CD14-positive monocyte (primary cell): ENCODE results near the gene CPLANE1. TPM values are rescaled to one million over a fixed set of nuclear protein-coding genes. Genes with fewer than 3 reads are reported as not detected.
A peak's percentile ranks its signal among the peaks of the same experiment; 100 is the strongest.

Experiments
- DNase-seq, 3 donors: peaks; one replicate each; pipeline ENCODE4 v3.0.0-alpha.2; 2011 to 2022
- H2AFZ ChIP-seq: 2 replicates; pipeline ENCODE4 v1.6.0; 2012; ENCODE audit warnings: mild to moderate bottlenecking, low read depth, low read length, inconsistent platforms; ENCODE audit not compliant: insufficient read depth, poor library complexity, severe bottlenecking
- H3K27ac ChIP-seq, 2 donors: 1 replicate in 1 of 2; 2 replicates in 1 of 2; pipeline ENCODE4 v1.5.1; 2012 to 2013; ENCODE audit warnings: low read length in 2 of 2, control low read depth in 1 of 2, inconsistent platforms in 1 of 2, low read depth in 1 of 2, mild to moderate bottlenecking in 1 of 2
- H3K27me3 ChIP-seq, 2 donors: one replicate each; pipeline versions ENCODE4 v1.6.0 to v1.6.1; 2011 to 2013; ENCODE audit warnings: low read length in 2 of 2; ENCODE audit not compliant: control insufficient read depth in 2 of 2, insufficient read depth in 2 of 2
- H3K36me3 ChIP-seq, 2 donors: replicated peaks in 1 of 2; 1 replicate in 1 of 2; 2 replicates in 1 of 2; pipeline versions ENCODE4 v1.5.1 to v1.6.1; 2012 to 2013; ENCODE audit warnings: low read length in 2 of 2, control low read depth in 1 of 2, inconsistent platforms in 1 of 2, mild to moderate bottlenecking in 1 of 2; ENCODE audit not compliant: insufficient read depth in 2 of 2, control insufficient read depth in 1 of 2
- H3K4me1 ChIP-seq, 2 donors: 1 replicate in 1 of 2; 2 replicates in 1 of 2; pipeline versions ENCODE4 v1.5.1 to v1.6.1; 2012 to 2013; ENCODE audit warnings: low read length in 2 of 2, control low read depth in 1 of 2, inconsistent platforms in 1 of 2, mild to moderate bottlenecking in 1 of 2, moderate library complexity in 1 of 2; ENCODE audit not compliant: insufficient read depth in 2 of 2, control insufficient read depth in 1 of 2
- H3K4me2 ChIP-seq: replicated peaks from 2 replicates; pipeline ENCODE3; 2012; ENCODE audit warnings: low read length, moderate library complexity, mild to moderate bottlenecking; ENCODE audit not compliant: poor library complexity, severe bottlenecking; ENCODE audit errors: extremely low read depth
- H3K4me3 ChIP-seq, 3 experiments: fragments of 200-600 bp in 1 of 3; sonication (generic) in 1 of 3; replicated peaks in 1 of 3; 1 replicate in 2 of 3; 2 replicates in 1 of 3; pipeline ENCODE4 v1.5.1; 2011 to 2013; ENCODE audit warnings: low read length in 3 of 3, mild to moderate bottlenecking in 3 of 3, control low read depth in 2 of 3, low read depth in 2 of 3, inconsistent platforms in 1 of 3, moderate library complexity in 1 of 3
- H3K79me2 ChIP-seq: 2 replicates; pipeline ENCODE4 v1.6.0; 2012; ENCODE audit warnings: mild to moderate bottlenecking, control low read depth, inconsistent platforms, low read length, moderate library complexity; ENCODE audit not compliant: insufficient read depth
- H3K9ac ChIP-seq: 2 replicates; pipeline ENCODE4 v1.6.0; 2017; ENCODE audit warnings: low read length, mild to moderate bottlenecking; ENCODE audit not compliant: insufficient read depth, poor library complexity, severe bottlenecking
- H3K9me3 ChIP-seq, 2 donors: replicated peaks in 1 of 2; 1 replicate in 1 of 2; 2 replicates in 1 of 2; pipeline versions ENCODE4 v1.5.1 to v1.6.1; 2012 to 2013; ENCODE audit warnings: low read length in 2 of 2, control low read depth in 1 of 2; ENCODE audit not compliant: control insufficient read depth in 1 of 2, insufficient read depth in 1 of 2
- H4K20me1 ChIP-seq: 2 replicates; pipeline ENCODE4 v1.6.0; 2012; ENCODE audit warnings: mild to moderate bottlenecking, low read length, control low read depth, moderate library complexity; ENCODE audit not compliant: insufficient read depth
- H3K27ac Mint-ChIP-seq, 7 donors: one replicate each; pipeline ENCODE4 v1.8.0; 2020; ENCODE audit warnings: mild to moderate bottlenecking in 7 of 7, mixed read lengths in 7 of 7, moderate library complexity in 6 of 7, inconsistent platforms in 2 of 7
- H3K27me3 Mint-ChIP-seq, 3 donors: one replicate each; pipeline ENCODE4 v1.8.0; 2021 to 2022; ENCODE audit warnings: low read depth in 3 of 3, mild to moderate bottlenecking in 3 of 3, mixed read lengths in 3 of 3, moderate library complexity in 3 of 3, inconsistent platforms in 1 of 3
- H3K36me3 Mint-ChIP-seq, 2 donors: one replicate each; pipeline ENCODE4 v1.8.0; 2020; ENCODE audit warnings: mixed read lengths in 2 of 2, inconsistent platforms in 1 of 2, mild to moderate bottlenecking in 1 of 2
- H3K4me1 Mint-ChIP-seq: one replicate; pipeline ENCODE4 v1.8.0; 2020; ENCODE audit warnings: mild to moderate bottlenecking, mixed read lengths
- H3K4me3 Mint-ChIP-seq, 2 donors: one replicate each; pipeline ENCODE4 v1.8.0; 2020; ENCODE audit warnings: mild to moderate bottlenecking in 2 of 2, mixed read lengths in 2 of 2, moderate library complexity in 1 of 2
- H3K9me3 Mint-ChIP-seq, 7 donors: one replicate each; pipeline ENCODE4 v1.8.0; 2020 to 2022; ENCODE audit warnings: mixed read lengths in 7 of 7, mild to moderate bottlenecking in 6 of 7, moderate library complexity in 6 of 7, inconsistent platforms in 2 of 7
- WGBS: methylation state at CpG from one replicate; pipeline ENCODE4 v1.1.5; 2013; ENCODE audit warnings: missing lambda C conversion rate; ENCODE audit not compliant: insufficient coverage; 5-methylcytosine and 5-hydroxymethylcytosine counted together
- intact Hi-C, 2 donors: fragments of 100-400 bp; cut with micrococcal nuclease; formaldehyde crosslinking; loops; one replicate each; pipeline versions ENCODE4 v1.15.0 to v1.15.1; 2023
- polyA plus RNA-seq, 3 donors: library from polyadenylated mRNA; depleted of rRNA in 1 of 3; unstranded in 2 of 3; stranded (reverse) in 1 of 3; fragments of 300-500 nt in 2 of 3; fragments of >200 nt in 1 of 3; fragmentation: Illumina TruSeq in 2 of 3; gene quantifications; 1 replicate in 2 of 3; 2 replicates in 1 of 3; pipeline ENCODE4 v1.2.3, GENCODE V29; 2012 to 2021
- TF ChIP-seq, protein P1 (sequence below): fragments of 200-600 bp; IDR thresholded peaks from one replicate; pipeline ENCODE4 v1.8.0; 2022; ENCODE audit warnings: antibody characterized with exemption, mild to moderate bottlenecking

CPLANE1 gene
- polyA plus RNA-seq, 3 donors = 0.25 to 1.6 (median 0.88) TPM

DNA sequence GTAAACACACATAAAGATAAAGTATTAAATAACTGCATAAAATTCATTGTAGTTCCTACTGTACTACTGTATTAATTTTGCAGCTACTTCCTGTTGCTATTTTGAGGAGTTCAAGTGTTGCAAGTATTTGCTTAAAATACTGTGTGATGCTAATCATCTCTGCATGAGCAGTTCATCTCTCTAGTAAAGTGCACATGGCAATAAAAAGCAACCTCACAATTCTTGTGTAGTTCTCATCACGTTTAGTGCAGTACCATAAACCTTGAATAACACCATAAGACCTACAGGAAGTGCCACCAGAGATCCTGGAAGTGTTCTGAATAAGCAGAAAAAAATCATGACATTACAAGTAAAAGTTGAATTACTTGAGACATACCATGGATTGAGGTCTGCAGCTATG is 34.6 kb downstream of the CPLANE1 start:
- H3K27me3 Mint-ChIP-seq = peaks cover 0 to 2% (median 0%) of the 10 kb centered on the region in 3 donors
- DNase-seq = no peak
- peaks cover 1 to 7% of the 10 kb centered on the region in 2 donors for H3K36me3 Mint-ChIP-seq
- no peaks in the 10 kb centered on the region for H4K20me1 ChIP-seq
- peak overlapping the region in 1 of 2 donors; percentile 48 for H3K4me3 Mint-ChIP-seq
- no peaks in the 10 kb centered on the region for H3K79me2 ChIP-seq
- no peak overlapping the region for H3K27ac Mint-ChIP-seq
- H3K4me1 ChIP-seq = peaks cover 8 to 11% of the 10 kb centered on the region in 2 donors
- no CpG with 5 or more reads among the region's 1 CpG for WGBS
- no peak overlapping the region for H3K4me3 ChIP-seq
- H3K4me1 Mint-ChIP-seq = peaks cover 8% of the 10 kb centered on the region
- no peak overlapping the region for H3K9ac ChIP-seq
- no peaks in the 10 kb centered on the region for H3K36me3 ChIP-seq
- no peaks in the 10 kb centered on the region for H3K27me3 ChIP-seq
- H3K27ac ChIP-seq = peak overlapping the region in 1 of 2 donors; percentile 40
- H2AFZ ChIP-seq = peak overlapping the region; percentile 59
- H3K9me3 Mint-ChIP-seq = no peaks in the 10 kb centered on the region
- H3K9me3 ChIP-seq = no peaks in the 10 kb centered on the region
- intact Hi-C loops = no loop called here
- TF ChIP-seq, protein P1, sequence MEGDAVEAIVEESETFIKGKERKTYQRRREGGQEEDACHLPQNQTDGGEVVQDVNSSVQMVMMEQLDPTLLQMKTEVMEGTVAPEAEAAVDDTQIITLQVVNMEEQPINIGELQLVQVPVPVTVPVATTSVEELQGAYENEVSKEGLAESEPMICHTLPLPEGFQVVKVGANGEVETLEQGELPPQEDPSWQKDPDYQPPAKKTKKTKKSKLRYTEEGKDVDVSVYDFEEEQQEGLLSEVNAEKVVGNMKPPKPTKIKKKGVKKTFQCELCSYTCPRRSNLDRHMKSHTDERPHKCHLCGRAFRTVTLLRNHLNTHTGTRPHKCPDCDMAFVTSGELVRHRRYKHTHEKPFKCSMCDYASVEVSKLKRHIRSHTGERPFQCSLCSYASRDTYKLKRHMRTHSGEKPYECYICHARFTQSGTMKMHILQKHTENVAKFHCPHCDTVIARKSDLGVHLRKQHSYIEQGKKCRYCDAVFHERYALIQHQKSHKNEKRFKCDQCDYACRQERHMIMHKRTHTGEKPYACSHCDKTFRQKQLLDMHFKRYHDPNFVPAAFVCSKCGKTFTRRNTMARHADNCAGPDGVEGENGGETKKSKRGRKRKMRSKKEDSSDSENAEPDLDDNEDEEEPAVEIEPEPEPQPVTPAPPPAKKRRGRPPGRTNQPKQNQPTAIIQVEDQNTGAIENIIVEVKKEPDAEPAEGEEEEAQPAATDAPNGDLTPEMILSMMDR = no peak
- H3K4me2 ChIP-seq = peak overlapping the region; percentile 28

DNA sequence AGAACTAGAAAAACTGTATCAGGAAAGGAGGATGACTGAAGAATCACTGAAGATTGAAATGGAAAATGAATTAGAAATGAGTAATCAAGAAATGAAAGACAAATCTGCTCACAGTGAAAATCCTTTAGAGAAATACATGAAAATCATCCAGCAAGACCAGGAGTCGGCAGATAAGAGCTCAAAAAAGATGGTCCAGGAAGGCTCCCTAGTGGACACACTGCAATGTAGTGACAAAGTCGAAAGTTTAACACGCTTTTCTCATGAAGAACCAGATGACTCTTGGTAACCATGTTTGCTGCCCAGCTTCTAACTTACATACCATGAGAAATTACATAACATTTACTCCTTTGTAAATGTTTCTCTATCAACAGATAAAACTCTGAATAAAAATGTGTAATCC is 37.1 kb downstream of the CPLANE1 start:
- DNase-seq = no peak
- no peak overlapping the region for H3K27ac ChIP-seq
- no peaks in the 10 kb centered on the region for H3K36me3 ChIP-seq
- no peaks in the 10 kb centered on the region for H4K20me1 ChIP-seq
- H3K9me3 Mint-ChIP-seq = peaks cover 0 to 3% (median 0%) of the 10 kb centered on the region in 7 donors
- TF ChIP-seq, protein P1 = no peak
- intact Hi-C loops = no loop called here
- H3K4me2 ChIP-seq = no peak overlapping the region
- H3K4me3 ChIP-seq = no peak overlapping the region
- no peaks in the 10 kb centered on the region for H3K79me2 ChIP-seq
- no peak overlapping the region for H3K27ac Mint-ChIP-seq
- H3K4me1 ChIP-seq = peaks cover 13 to 21% of the 10 kb centered on the region in 2 donors
- H3K27me3 Mint-ChIP-seq = peaks cover 0 to 2% (median 0%) of the 10 kb centered on the region in 3 donors
- H3K36me3 Mint-ChIP-seq = peaks cover 3 to 11% of the 10 kb centered on the region in 2 donors
- peaks cover 17% of the 10 kb centered on the region for H3K4me1 Mint-ChIP-seq
- no peak overlapping the region for H3K4me3 Mint-ChIP-seq
- H2AFZ ChIP-seq = no peak overlapping the region
- 100% methylated on average over 3 of the region's 3 CpGs for WGBS
- H3K9me3 ChIP-seq = no peaks in the 10 kb centered on the region
- H3K9ac ChIP-seq = no peak overlapping the region
- no peaks in the 10 kb centered on the region for H3K27me3 ChIP-seq
